ENCODE results near the gene MSRB3.
A peak's percentile ranks its signal among the peaks of the same experiment; 100 is the strongest.
"Not testable (repeated sequence)": the region's sequence is repeated elsewhere in the genome, so short reads cannot be mapped to it uniquely, and the experiment has no call there.

Gene MSRB3

GRCh38 chr12:65465766-65466547 is 187.5 kb downstream of the MSRB3 start:
- no peak overlapping the region for H3K4me3 ChIP-seq
- DNase-seq (ENCODE audit: low spot score in 2 of 2): no peak
- in situ Hi-C loops (cut with MboI; ENCODE audit: low sequenced_read_pairs): no loop called here
- H3K36me3 ChIP-seq (replicated peaks): no peaks in the 10 kb centered on the region
- no peaks in the 10 kb centered on the region for H3K4me1 ChIP-seq
- no peaks in the 10 kb centered on the region for H3K9me3 ChIP-seq
- no peaks in the 10 kb centered on the region for H3K27me3 ChIP-seq (ENCODE audit: low read depth)

GRCh38 chr12:65466911-65467310 is 188.4 kb downstream of the MSRB3 start:
- no peak for DNase-seq (ENCODE audit: low spot score in 2 of 2)

GRCh38 chr12:65470256-65470655 is 191.8 kb downstream of the MSRB3 start:
- Histone ChIP-seq H3K27me3 (ENCODE audit: low read depth) (0 out of 2 replicates have a peak, but pooled peaks cover 2% of the 10 kb centered on the region), H3K9me3 (no peaks in the 10 kb centered on the region), H3K4me1 (no peaks in the 10 kb centered on the region), H3K36me3 (replicated peaks) (no peaks in the 10 kb centered on the region), H3K4me3 (no peak overlapping the region)
- no peak for DNase-seq (ENCODE audit: low spot score in 2 of 2)
- in situ Hi-C loops (cut with MboI; ENCODE audit: low sequenced_read_pairs): no loop called here

More at GRCh38 chr12:65466911-65467310, 188.4 kb downstream of the MSRB3 start:
- no peaks in the 10 kb centered on the region for H3K9me3 ChIP-seq
- no peaks in the 10 kb centered on the region for H3K36me3 ChIP-seq (replicated peaks)
- no peaks in the 10 kb centered on the region for H3K4me1 ChIP-seq
- in situ Hi-C loops (cut with MboI; ENCODE audit: low sequenced_read_pairs): no loop called here
- H3K27me3 ChIP-seq (ENCODE audit: low read depth): no peaks in the 10 kb centered on the region
- no peak overlapping the region for H3K4me3 ChIP-seq

- Histone ChIP-seq H3K9me3 (no peaks in the 10 kb centered on the region), H3K4me1 (no peaks in the 10 kb centered on the region)
- in situ Hi-C loops (cut with MboI; ENCODE audit: low sequenced_read_pairs): no loop called here
These were observed 193.6 kb downstream of the MSRB3 start for GRCh38 chr12:65472079-65472478.

GRCh38 chr12:65474831-65475230 is 196.3 kb downstream of the MSRB3 start:
- H3K36me3 ChIP-seq (replicated peaks): no peaks in the 10 kb centered on the region
- peaks cover 2% of the 10 kb centered on the region; the same call in 1 of the 2 replicates for H3K27me3 ChIP-seq (ENCODE audit: low read depth)
- H3K9me3 ChIP-seq: no peaks in the 10 kb centered on the region
- no peak for DNase-seq (ENCODE audit: low spot score in 2 of 2)
- H3K4me3 ChIP-seq: no peak overlapping the region
- in situ Hi-C loops (cut with MboI; ENCODE audit: low sequenced_read_pairs): no loop called here
- H3K4me1 ChIP-seq: no peaks in the 10 kb centered on the region

More at GRCh38 chr12:65472079-65472478, 193.6 kb downstream of the MSRB3 start:
- no peak overlapping the region for H3K4me3 ChIP-seq
- peaks cover 2% of the 10 kb centered on the region; the same call in 1 of the 2 replicates for H3K27me3 ChIP-seq (ENCODE audit: low read depth)
- no peak for DNase-seq (ENCODE audit: low spot score in 2 of 2)
- no peaks in the 10 kb centered on the region for H3K36me3 ChIP-seq (replicated peaks)

GRCh38 chr12:65477721-65478120 is 199.2 kb downstream of the MSRB3 start:
- H3K4me1 ChIP-seq: no peaks in the 10 kb centered on the region
- DNase-seq (ENCODE audit: low spot score in 2 of 2): no peak
- H3K27me3 ChIP-seq (ENCODE audit: low read depth): peaks cover under 1% of the 10 kb centered on the region; the same call in 1 of the 2 replicates
- in situ Hi-C loops (cut with MboI; ENCODE audit: low sequenced_read_pairs): no loop called here
- no peaks in the 10 kb centered on the region; the same call in 1 of the 2 replicates for H3K9me3 ChIP-seq
- H3K36me3 ChIP-seq (replicated peaks): no peaks in the 10 kb centered on the region
- H3K4me3 ChIP-seq: no peak overlapping the region

GRCh38 chr12:65483891-65484516 is 205.5 kb downstream of the MSRB3 start:
- H3K36me3 ChIP-seq (replicated peaks); H3K4me1 ChIP-seq; in situ Hi-C loops (cut with MboI; ENCODE audit: low sequenced_read_pairs); H3K4me3 ChIP-seq; DNase-seq (ENCODE audit: low spot score in 2 of 2); H3K27me3 ChIP-seq (ENCODE audit: low read depth); H3K9me3 ChIP-seq: not testable (repeated sequence)

- no peaks in the 10 kb centered on the region for H3K27me3 ChIP-seq (ENCODE audit: low read depth)
- H3K4me1 ChIP-seq: peaks cover 4% of the 10 kb centered on the region
- no peak for DNase-seq (ENCODE audit: low spot score in 2 of 2)
- no peak overlapping the region for H3K4me3 ChIP-seq
- H3K9me3 ChIP-seq: peaks cover 7% of the 10 kb centered on the region; the same call in 1 of the 2 replicates
- no peaks in the 10 kb centered on the region for H3K36me3 ChIP-seq (replicated peaks)
- in situ Hi-C loops (cut with MboI; ENCODE audit: low sequenced_read_pairs): no loop called here
These were observed 209.7 kb downstream of the MSRB3 start for GRCh38 chr12:65488197-65488596.

GRCh38 chr12:65490250-65490649 is 211.8 kb downstream of the MSRB3 start:
- H3K4me1 ChIP-seq: peaks cover 4% of the 10 kb centered on the region
- H3K9me3 ChIP-seq: no peaks in the 10 kb centered on the region
- no peaks in the 10 kb centered on the region for H3K27me3 ChIP-seq (ENCODE audit: low read depth)
- DNase-seq (ENCODE audit: low spot score in 2 of 2): peak in 1 of 2 experiments; percentile 16
- no peak overlapping the region for H3K4me3 ChIP-seq
- in situ Hi-C loops (cut with MboI; ENCODE audit: low sequenced_read_pairs): no loop called here
- no peaks in the 10 kb centered on the region for H3K36me3 ChIP-seq (replicated peaks)

- DNase-seq (ENCODE audit: low spot score in 2 of 2): no peak
- in situ Hi-C loops (cut with MboI; ENCODE audit: low sequenced_read_pairs): no loop called here
- no peak overlapping the region for H3K4me3 ChIP-seq
- H3K36me3 ChIP-seq (replicated peaks): no peaks in the 10 kb centered on the region
- H3K9me3 ChIP-seq: no peaks in the 10 kb centered on the region
- no peaks in the 10 kb centered on the region for H3K27me3 ChIP-seq (ENCODE audit: low read depth)
- H3K4me1 ChIP-seq: peaks cover 4% of the 10 kb centered on the region
These were observed 214.8 kb downstream of the MSRB3 start for GRCh38 chr12:65492998-65493912.

GRCh38 chr12:65493913-65494245 is 215.4 kb downstream of the MSRB3 start:
- no peaks in the 10 kb centered on the region for H3K36me3 ChIP-seq (replicated peaks)
- H3K9me3 ChIP-seq: no peaks in the 10 kb centered on the region
- H3K27me3 ChIP-seq (ENCODE audit: low read depth): 0 out of 2 replicates have a peak, but pooled peaks cover 5% of the 10 kb centered on the region
- in situ Hi-C loops (cut with MboI; ENCODE audit: low sequenced_read_pairs): no loop called here
- peaks cover 4% of the 10 kb centered on the region for H3K4me1 ChIP-seq
- no peak overlapping the region for H3K4me3 ChIP-seq
- peak; percentile 25 to 29 for DNase-seq (ENCODE audit: low spot score in 2 of 2)

- Histone ChIP-seq H3K4me3 (no peak overlapping the region), H3K36me3 (replicated peaks) (no peaks in the 10 kb centered on the region), H3K9me3 (no peaks in the 10 kb centered on the region), H3K4me1 (peaks cover 4% of the 10 kb centered on the region), H3K27me3 (ENCODE audit: low read depth) (0 out of 2 replicates have a peak, but pooled peaks cover 8% of the 10 kb centered on the region)
- in situ Hi-C loops (cut with MboI; ENCODE audit: low sequenced_read_pairs): no loop called here
- no peak for DNase-seq (ENCODE audit: low spot score in 2 of 2)
These were observed 216.1 kb downstream of the MSRB3 start for GRCh38 chr12:65494537-65494936.

GRCh38 chr12:65495233-65495632 is 216.8 kb downstream of the MSRB3 start:
- peaks cover 3% of the 10 kb centered on the region for H3K4me1 ChIP-seq
- H3K36me3 ChIP-seq (replicated peaks): no peaks in the 10 kb centered on the region
- in situ Hi-C loops (cut with MboI; ENCODE audit: low sequenced_read_pairs): no loop called here
- no peaks in the 10 kb centered on the region for H3K9me3 ChIP-seq
- H3K27me3 ChIP-seq (ENCODE audit: low read depth): 0 out of 2 replicates have a peak, but pooled peaks cover 8% of the 10 kb centered on the region
- no peak overlapping the region for H3K4me3 ChIP-seq
- DNase-seq (ENCODE audit: low spot score in 2 of 2): no peak
